Measurements from ENCODE around the gene SH3BP2. TPM values are rescaled to one million over a fixed set of nuclear protein-coding genes. Genes with fewer than 3 reads are reported as not detected.

Gene SH3BP2
- total RNA-seq, 2 donors from 2014 or later = 56.0 to 61.7 TPM

GRCh38 chr4:2866891-2867290, 74.0 kb downstream of the SH3BP2 start:
- TF ChIP-seq CTCF (IDR thresholded peaks at IDR 0.05) = no peak
- Histone ChIP-seq H3K27me3 (replicated peaks; ENCODE audit: insufficient read depth) (no peaks in the 10 kb centered on the region), H3K4me1 (ENCODE audit: control insufficient read depth in 1 of 2, low read depth in 2 of 2) (peaks cover 34 to 90% of the 10 kb centered on the region in 2 donors), H3K27ac (no peak overlapping the region), H3K9me3 (no peaks in the 10 kb centered on the region), H3K36me3 (no peaks in the 10 kb centered on the region), H3K4me3 (no peak overlapping the region)
- ATAC-seq (ENCODE audit: insufficient number of reproducible peaks, low FRiP score, low read depth) = no peak
- DNase-seq (ENCODE audit: low spot score) = no peak

DNA sequence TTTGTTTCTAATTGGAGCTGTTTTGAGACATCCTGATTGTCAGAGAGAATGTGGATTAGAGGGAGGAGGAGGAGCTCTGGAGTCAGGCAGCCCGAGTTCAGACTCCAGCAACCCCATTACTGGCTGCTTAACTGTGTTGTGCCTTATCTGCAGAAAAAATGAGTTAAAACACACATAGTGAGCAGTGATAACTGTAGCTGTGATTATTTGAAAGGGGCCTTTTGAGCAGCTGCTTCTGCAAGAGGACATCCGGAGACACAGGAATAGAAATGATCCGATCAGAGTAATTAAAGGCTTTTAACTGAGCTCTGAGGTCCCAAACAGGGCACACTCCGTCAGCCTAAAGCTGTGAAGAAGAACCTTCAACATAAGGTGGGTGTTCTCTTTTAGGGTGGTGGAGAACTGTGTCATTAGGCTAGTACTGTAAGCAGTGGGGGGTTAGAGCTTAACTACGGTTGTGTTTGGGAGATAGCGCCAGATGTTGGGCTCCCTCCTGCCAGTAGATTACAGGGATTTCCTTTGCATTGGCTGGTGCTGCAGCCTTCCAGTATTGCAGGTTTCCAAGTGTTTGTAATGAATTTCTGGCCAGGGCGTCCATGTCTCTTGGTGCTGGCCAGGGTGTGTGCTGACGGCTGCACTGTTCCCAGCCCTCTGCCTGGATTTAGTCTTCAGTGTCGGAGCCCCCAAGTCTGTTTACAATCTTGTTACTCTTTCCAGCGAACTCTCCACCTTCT, 75.0 kb downstream of the SH3BP2 start:
- Histone ChIP-seq H3K27me3 (replicated peaks; ENCODE audit: insufficient read depth) (no peaks in the 10 kb centered on the region), H3K36me3 (no peaks in the 10 kb centered on the region), H3K27ac (peak overlapping the region in 1 of 2 donors; percentile 0), H3K9me3 (no peaks in the 10 kb centered on the region), H3K4me1 (ENCODE audit: control insufficient read depth in 1 of 2, low read depth in 2 of 2) (peaks cover 32 to 79% of the 10 kb centered on the region in 2 donors), H3K4me3 (peak overlapping the region; percentile 46)
- ATAC-seq (ENCODE audit: insufficient number of reproducible peaks, low FRiP score, low read depth) (no peak), DNase-seq (ENCODE audit: low spot score) (no peak)
- TF ChIP-seq CTCF (IDR thresholded peaks at IDR 0.05) = no peak

DNA sequence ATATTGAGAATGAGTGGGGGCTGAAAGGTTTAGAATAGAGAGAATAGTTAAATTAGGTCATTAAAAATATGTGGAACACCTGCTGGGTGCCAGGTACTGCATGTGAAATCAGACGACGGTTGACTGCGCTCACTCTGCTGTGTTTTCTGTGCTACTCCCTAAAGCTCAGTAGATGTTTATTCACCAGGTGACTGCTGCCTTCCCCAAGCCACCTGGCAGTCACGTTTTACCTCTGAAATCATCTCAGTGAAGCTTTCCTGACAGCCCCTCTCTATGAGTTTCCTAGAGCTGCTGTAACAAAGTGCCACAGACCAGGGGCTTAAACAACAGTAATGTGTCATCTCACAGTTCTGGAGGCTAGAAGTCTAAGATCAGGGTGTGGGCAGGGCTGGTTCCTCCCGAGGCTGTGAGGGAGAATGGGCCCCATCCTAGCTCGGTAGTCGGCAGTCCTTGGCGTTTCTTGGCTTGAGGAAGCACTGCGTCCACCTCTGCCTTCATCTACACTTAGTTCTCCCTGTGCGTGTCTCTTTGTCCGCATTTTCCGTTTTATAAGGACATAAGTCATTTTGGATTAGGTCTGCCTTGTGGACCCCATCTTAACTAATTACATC, 76.1 kb downstream of the SH3BP2 start:
- ATAC-seq (ENCODE audit: insufficient number of reproducible peaks, low FRiP score, low read depth) = no peak
- Histone ChIP-seq H3K27me3 (replicated peaks; ENCODE audit: insufficient read depth) (no peaks in the 10 kb centered on the region), H3K4me1 (ENCODE audit: control insufficient read depth in 1 of 2, low read depth in 2 of 2) (peaks cover 36 to 74% of the 10 kb centered on the region in 2 donors), H3K36me3 (no peaks in the 10 kb centered on the region), H3K27ac (peak overlapping the region in 1 of 2 donors; percentile 0), H3K4me3 (peak overlapping the region; percentile 46), H3K9me3 (no peaks in the 10 kb centered on the region)
- TF ChIP-seq CTCF (IDR thresholded peaks at IDR 0.05) = no peak
- no peak for DNase-seq (ENCODE audit: low spot score)

GRCh38 chr4:2869659-2870058, 76.8 kb downstream of the SH3BP2 start:
- Histone ChIP-seq H3K4me3 (no peak overlapping the region), H3K4me1 (ENCODE audit: control insufficient read depth in 1 of 2, low read depth in 2 of 2) (peaks cover 36 to 68% of the 10 kb centered on the region in 2 donors)

More at GRCh38 chr4:2869659-2870058, 76.8 kb downstream of the SH3BP2 start:
- no peak for DNase-seq (ENCODE audit: low spot score)
- TF ChIP-seq CTCF (IDR thresholded peaks at IDR 0.05) = no peak
- no peak for ATAC-seq (ENCODE audit: insufficient number of reproducible peaks, low FRiP score, low read depth)
- no peaks in the 10 kb centered on the region for H3K27me3 ChIP-seq (replicated peaks; ENCODE audit: insufficient read depth)
- H3K36me3 ChIP-seq = no peaks in the 10 kb centered on the region
- no peak overlapping the region for H3K27ac ChIP-seq
- no peaks in the 10 kb centered on the region for H3K9me3 ChIP-seq

Data from thoracic aorta (tissue), 2 donors.